ENCODE results near the gene RFTN2.

- TF ChIP-seq, protein P1, sequence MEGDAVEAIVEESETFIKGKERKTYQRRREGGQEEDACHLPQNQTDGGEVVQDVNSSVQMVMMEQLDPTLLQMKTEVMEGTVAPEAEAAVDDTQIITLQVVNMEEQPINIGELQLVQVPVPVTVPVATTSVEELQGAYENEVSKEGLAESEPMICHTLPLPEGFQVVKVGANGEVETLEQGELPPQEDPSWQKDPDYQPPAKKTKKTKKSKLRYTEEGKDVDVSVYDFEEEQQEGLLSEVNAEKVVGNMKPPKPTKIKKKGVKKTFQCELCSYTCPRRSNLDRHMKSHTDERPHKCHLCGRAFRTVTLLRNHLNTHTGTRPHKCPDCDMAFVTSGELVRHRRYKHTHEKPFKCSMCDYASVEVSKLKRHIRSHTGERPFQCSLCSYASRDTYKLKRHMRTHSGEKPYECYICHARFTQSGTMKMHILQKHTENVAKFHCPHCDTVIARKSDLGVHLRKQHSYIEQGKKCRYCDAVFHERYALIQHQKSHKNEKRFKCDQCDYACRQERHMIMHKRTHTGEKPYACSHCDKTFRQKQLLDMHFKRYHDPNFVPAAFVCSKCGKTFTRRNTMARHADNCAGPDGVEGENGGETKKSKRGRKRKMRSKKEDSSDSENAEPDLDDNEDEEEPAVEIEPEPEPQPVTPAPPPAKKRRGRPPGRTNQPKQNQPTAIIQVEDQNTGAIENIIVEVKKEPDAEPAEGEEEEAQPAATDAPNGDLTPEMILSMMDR (IDR thresholded peaks at IDR 0.05; ENCODE audit: insufficient read depth, low read length) = no peak
- TF ChIP-seq POLR2AphosphoS5 (IDR thresholded peaks at IDR 0.05; ENCODE audit: low read depth) (no peak), GABPA (IDR thresholded peaks at IDR 0.05; ENCODE audit: low read depth) (no peak)
Measured at GRCh38 chr2:197548582-197548981, 126.8 kb downstream of the RFTN2 start.
